Omental fat pad (tissue), 4 donors: Measurements from ENCODE around the gene CDON. TPM values are rescaled to one million over a fixed set of nuclear protein-coding genes. Genes with fewer than 3 reads are reported as not detected.

Experiments
- ATAC-seq: fragments of 150-250 bp; one replicate; pipeline ENCODE4 v1.9.1; 2016; ENCODE audit warnings: mild to moderate bottlenecking, moderate library complexity; ENCODE audit not compliant: low FRiP score
- DNase-seq: peaks from one replicate; pipeline ENCODE4 v3.0.0-alpha.2; 2019; ENCODE audit warnings: low spot score
- total RNA-seq, 4 donors: library from RNA; depleted of rRNA; stranded (reverse); fragments of >200 nt; gene quantifications; one replicate each; pipeline ENCODE4 v1.1.0, GENCODE V29; 2016
- TF ChIP-seq, protein P1 (sequence below), 3 donors: fragments of 450-650 bp; IDR thresholded peaks; one replicate each; pipeline ENCODE4 v1.5.1; 2016 to 2017; ENCODE audit warnings: antibody characterized with exemption in 3 of 3, mild to moderate bottlenecking in 3 of 3, moderate library complexity in 2 of 3

The CDON gene
- total RNA-seq, 4 donors from 2014 or later = 13.1 to 159 (median 43.4) TPM

DNA sequence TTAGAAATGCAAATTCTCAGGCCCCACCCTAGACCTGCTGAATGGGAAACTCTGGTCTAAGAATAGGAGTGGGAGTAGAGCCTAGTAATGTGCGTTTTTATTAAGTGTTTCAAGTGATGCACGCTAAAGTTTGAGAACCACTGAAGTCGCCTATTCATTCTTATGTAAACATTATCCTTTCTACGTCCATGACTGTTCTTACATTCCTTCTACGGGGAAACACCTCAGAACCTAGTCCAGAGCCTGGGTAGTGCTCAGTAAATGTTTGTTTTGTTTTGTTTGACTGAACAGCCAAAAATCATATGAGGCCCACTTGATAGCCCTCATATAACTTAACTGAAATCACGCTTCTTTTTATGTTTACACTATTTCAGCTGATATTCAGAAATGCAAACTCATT lies 87.0 kb downstream of the CDON start:
- no peak for DNase-seq
- ATAC-seq = no peak

DNA sequence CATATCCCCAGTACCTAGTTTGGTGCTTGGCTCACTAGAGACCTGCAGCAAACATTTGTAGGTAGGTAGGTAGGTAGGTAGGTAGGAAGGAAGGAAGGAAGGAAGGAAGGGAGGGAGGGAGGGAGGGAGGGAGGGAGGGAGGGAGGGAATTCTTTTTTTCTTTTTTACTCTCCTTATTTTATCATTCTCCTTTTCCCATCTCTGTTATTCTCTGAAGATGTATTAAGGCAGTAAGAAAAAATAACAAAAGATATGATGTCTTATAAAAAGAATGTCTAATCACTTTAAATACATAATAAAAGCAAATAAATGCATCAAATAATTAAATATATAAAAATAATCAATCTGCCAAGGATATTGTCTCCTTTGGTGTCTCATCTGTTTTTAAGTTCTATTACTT lies 88.4 kb downstream of the CDON start:
- TF ChIP-seq, protein P1, sequence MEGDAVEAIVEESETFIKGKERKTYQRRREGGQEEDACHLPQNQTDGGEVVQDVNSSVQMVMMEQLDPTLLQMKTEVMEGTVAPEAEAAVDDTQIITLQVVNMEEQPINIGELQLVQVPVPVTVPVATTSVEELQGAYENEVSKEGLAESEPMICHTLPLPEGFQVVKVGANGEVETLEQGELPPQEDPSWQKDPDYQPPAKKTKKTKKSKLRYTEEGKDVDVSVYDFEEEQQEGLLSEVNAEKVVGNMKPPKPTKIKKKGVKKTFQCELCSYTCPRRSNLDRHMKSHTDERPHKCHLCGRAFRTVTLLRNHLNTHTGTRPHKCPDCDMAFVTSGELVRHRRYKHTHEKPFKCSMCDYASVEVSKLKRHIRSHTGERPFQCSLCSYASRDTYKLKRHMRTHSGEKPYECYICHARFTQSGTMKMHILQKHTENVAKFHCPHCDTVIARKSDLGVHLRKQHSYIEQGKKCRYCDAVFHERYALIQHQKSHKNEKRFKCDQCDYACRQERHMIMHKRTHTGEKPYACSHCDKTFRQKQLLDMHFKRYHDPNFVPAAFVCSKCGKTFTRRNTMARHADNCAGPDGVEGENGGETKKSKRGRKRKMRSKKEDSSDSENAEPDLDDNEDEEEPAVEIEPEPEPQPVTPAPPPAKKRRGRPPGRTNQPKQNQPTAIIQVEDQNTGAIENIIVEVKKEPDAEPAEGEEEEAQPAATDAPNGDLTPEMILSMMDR (IDR thresholded peaks at IDR 0.05) = no peak
- no peak for DNase-seq
- ATAC-seq = no peak

More for the DNA sequence above, 87.0 kb downstream of the CDON start:
- TF ChIP-seq, protein P1 (IDR thresholded peaks at IDR 0.05) = no peak

DNA sequence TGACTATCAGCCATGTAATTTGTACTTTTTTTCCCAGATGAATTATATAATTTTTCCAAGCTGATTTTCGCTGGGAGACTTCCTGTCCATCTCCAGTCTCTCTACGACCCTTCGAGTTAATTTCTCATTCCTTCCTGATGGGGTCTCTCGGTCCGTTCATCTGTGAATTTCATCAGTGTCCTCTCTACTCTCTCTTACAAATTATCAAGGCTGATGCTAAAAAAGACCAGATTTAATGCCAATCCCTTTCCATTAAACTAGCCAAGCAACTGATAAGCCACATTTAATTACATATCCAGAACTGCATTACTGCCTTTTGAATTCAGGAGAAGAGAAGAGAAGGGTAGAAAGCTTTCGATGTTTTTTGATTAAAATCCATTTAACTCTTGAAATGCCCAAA lies 91.0 kb downstream of the CDON start:
- TF ChIP-seq, protein P1 (IDR thresholded peaks at IDR 0.05) = no peak
- no peak for ATAC-seq

DNA sequence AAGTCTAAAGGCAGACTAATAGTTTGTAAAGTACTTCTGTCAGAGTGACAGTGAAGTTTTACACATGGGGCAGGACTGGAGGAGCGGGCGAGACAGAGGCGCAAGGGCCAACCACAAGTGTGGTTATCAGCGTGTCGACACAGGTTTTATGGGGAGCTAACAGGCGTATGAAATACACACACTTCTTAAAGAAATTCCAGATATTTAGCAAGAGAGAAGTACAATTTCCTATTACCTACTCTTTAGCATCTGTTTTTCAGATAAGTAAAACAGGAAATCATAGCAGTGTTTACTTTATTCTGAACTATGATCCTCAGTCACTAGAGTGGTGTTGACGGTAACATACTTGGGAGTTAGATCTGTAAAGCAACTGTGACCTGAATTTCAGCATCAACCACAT lies 94.3 kb downstream of the CDON start:
- ATAC-seq (no peak), DNase-seq (no peak)
- TF ChIP-seq, protein P1 (IDR thresholded peaks at IDR 0.05) = no peak

More for the DNA sequence above, 91.0 kb downstream of the CDON start:
- DNase-seq = no peak

DNA sequence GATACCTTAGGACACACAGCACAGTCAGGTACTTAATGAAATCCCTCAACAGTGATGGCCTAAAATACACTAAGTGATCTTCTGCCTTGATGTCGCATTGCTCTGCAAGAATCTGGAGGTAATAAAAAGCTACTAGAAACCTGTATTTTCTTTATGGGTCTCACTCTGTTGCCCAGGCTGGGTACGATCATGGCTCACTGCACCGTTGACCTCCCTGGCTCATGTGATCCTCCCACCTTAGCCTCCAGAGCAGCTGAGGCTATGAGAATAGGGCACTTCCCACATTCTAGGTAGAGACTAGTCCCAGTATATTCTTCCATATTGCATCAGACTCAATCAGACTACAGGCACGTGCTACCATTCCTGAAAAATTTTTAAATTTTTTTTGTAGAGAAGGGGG lies 95.2 kb downstream of the CDON start:
- ATAC-seq (no peak), DNase-seq (no peak)
- TF ChIP-seq, protein P1 (IDR thresholded peaks at IDR 0.05) = no peak

DNA sequence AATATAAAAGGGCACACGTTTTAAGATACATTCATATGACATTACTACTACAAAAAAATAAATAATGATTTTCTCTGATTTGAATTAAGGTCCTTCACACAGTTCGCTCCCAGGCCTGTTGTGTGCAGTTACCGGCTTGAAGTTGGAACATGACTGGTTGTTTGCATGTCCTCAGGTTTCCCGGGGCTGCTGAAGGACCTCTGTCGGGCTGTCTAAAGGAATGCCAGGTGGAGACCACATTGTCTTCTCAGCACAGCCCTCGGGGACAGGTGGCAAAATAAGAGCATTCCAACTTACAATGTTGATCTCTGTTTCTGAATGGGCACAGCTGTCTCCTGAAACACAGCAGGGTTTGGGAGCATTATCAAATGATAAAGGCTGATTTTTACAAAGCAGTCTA lies 101.9 kb downstream of the CDON start:
- ATAC-seq (no peak), DNase-seq (no peak)
- TF ChIP-seq, protein P1 (IDR thresholded peaks at IDR 0.05) = no peak

DNA sequence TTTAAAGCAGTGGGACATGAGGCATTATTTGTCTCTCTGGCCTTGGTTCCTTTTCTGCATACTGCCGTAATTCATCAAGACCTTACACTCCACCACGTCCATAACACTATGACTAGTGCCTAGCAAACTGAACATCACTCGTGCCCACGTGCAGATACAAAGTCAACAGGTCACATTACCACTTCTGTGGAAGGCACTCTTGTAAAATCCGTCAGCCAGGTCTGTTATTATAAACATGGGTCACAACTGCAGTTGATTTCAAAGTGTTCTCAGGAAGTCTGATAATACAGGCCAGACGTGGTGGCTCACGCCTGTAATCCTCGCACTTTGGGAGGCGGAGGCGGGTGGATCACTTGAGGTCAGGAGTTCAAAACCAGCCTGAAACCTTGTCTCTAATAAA lies 102.7 kb downstream of the CDON start:
- TF ChIP-seq, protein P1 (IDR thresholded peaks at IDR 0.05) = no peak
- no peak for ATAC-seq
- DNase-seq = no peak
